NCI-H146 treated with DMSO at 0.1 percent for 48 hours (cell line): Measurements from ENCODE around the gene GUSB.
"Not testable (repeated sequence)": the region's sequence is repeated elsewhere in the genome, so short reads cannot be mapped to it uniquely, and the experiment has no call there.

ENCODE experiments used
- DNase-seq: peaks from one replicate; lab custom pipeline; 2025; ENCODE audit not compliant: unreplicated experiment; lab: John Stamatoyannopoulos, UW

The GUSB gene

DNA sequence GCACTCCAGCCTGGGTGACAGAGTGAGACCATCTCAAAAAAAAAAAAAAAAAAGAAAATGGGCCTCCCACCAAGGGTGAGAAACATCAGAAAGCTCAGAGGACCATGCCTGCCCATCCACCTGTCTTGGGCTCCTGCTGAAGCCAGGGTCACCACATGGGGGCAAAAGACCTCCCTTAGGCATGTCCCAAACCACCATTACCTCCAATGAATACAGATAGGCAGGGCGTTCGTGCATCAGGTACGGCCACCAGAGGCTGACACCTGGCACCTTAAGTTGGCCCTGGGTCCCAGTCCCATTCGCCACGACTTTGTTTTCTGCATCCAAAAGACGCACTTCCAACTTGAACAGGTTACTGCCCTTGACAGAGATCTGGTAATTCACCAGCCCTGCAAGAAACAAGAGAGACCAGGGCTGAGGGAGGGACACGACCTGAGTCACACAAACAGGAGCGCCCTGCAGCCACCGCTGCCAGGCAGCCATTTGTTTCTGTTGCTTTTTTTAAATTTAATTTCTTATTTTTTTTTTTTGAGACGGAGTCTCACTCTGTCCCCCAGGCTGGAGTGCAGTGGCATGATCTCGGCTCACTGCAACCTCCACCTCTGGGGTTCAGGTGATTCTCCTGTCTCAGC lies 6.1 kb downstream of the GUSB start:
- no peak for DNase-seq

DNA sequence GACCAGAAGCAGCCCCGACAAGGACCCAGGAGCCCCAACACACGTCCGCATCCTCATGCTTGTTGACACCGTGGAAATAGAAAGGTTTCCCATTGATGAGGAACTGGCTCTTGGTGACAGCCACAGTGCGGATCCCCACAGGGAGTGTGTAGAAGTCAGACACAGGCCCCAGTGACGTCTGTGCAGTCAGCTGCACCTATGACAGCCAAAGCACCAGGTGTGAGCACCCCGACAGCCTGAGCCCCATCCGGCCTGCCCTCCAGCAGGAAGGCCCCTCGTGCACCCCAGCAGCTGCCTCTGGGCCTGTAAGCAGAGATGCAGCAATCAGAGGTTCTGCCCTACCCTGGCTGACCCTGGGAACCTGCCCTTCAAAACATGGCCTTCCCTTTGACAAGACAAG lies 7.1 kb downstream of the GUSB start:
- no peak for DNase-seq

DNA sequence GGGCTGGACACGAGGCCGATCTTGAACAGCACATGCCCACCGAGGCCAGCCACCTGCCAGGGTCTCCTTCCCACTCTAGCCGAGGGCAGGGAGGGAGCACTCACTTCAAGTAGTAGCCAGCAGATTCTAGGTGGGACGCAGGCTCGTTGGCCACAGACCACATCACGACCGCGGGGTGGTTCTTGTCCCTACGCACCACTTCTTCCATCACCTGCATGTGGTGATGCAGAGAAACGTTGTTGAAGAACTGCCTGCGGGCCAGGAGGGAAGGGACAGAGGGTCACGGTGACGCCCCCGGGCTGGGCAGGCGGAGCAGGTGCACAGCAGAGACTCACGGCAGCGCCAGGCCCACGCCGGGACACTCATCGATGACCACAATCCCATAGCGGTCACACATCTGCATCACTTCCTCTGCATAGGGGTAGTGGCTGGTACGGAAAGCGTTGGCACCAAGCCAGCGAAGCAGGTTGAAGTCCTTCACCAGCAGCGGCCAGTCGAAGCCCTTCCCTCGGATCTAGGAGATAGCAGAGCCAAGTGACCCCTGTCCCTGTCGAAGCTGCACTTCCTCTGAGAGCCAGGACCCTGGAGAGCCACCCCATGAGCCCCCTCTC lies 7.7 kb downstream of the GUSB start:
- no peak for DNase-seq

GRCh38 chr7:65972976-65973375 lies 9.0 kb downstream of the GUSB start:
- no peak for DNase-seq

- no peak for DNase-seq
Observed at GRCh38 chr7:65971021-65971420, 11.0 kb downstream of the GUSB start.

- DNase-seq, result no peak
Observed at GRCh38 chr7:65968256-65969185, 13.5 kb downstream of the GUSB start.

DNA sequence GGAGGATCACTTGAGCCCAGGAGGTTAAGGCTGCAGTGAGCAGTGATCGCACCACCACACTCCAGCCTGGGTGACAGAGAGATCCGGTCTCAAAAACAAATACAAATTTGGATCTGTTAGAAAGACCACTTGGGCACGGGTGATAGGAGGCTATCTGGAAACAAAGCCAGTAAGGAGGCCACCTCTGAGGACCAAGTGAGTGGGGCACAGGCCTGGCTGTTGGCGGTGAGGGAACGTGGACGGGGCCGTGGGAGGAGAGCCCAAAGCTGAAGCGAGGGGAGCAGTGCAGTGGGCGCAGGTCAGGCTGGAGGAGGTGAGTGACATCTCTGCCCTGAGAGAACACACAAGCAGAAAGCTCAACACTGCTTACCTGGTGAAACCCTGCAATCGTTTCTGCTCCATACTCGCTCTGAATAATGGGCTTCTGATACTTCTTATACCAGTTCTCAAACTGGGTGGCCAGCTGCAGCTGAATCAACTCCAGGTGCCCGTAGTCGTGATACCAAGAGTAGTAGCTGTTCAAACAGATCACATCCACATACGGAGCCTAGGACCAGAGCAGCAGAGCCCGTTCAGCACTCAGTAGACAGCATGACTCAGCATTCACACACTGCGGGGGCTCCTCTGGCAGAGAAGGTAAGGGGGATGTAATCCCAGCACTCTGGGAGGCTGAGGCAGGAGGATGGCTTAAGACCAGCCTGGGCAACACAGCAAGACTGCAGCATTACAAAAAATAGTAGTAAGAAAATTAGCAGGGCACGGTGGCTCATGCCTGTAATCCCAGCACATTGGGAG lies 14.5 kb downstream of the GUSB start:
- no peak for DNase-seq

DNA sequence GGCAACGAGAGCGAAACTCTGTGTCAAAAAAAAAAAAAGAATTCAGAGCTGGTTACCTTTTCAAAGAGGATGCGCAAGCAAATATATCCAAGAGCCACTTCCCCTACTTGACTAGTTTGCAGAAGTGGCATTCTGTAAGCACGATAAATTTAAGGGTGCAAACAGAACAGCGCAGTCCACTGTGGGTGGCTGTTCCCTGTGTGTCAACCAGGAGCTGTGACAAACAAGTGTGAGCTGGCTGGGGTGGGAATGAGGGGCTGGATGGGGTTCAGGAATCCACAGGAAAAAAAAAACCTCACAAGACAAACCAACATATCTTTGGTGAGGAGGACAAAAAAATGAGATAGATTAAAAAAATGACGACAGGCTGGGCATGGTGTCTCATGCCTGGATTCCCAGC lies 15.9 kb downstream of the GUSB start:
- no peak for DNase-seq

GRCh38 chr7:65964671-65965070 lies 17.3 kb downstream of the GUSB start:
- DNase-seq, result not testable (repeated sequence)

- no peak for DNase-seq
Observed at GRCh38 chr7:65962033-65962432, 20.0 kb downstream of the GUSB start.

DNA sequence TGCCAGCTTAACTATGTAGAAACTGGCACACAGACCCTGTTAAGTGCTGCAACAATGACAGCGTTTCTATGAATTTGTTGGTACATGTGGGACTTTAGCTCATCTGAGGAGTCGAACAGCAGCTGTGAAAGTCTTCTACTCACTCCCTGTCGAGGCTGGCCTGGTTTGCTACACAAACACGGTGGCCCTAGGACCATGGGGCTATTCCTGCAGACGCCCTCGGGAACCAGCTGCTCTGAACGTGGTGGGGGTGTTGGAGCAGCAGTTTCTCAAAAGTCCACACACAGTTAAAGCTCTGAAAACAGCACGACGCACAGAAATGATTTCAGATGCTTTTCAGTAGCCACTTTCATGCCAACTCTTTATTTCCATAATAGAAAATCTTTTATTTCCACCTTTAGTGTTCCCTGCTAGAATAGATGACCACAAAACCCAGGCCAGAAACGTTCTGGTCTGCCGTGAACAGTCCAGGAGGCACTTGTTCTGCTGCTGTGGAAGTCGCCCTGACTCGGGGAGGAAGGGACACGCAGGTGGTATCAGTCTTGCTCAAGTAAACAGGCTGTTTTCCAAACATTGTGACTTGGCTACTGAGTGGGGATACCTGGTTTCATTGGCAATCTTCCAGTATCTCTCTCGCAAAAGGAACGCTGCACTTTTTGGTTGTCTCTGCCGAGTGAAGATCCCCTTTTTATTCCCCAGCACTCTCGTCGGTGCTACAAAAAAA lies 21.5 kb downstream of the GUSB start:
- no peak for DNase-seq

GRCh38 chr7:65955718-65956117 lies 26.3 kb downstream of the GUSB start:
- DNase-seq, result no peak

DNA sequence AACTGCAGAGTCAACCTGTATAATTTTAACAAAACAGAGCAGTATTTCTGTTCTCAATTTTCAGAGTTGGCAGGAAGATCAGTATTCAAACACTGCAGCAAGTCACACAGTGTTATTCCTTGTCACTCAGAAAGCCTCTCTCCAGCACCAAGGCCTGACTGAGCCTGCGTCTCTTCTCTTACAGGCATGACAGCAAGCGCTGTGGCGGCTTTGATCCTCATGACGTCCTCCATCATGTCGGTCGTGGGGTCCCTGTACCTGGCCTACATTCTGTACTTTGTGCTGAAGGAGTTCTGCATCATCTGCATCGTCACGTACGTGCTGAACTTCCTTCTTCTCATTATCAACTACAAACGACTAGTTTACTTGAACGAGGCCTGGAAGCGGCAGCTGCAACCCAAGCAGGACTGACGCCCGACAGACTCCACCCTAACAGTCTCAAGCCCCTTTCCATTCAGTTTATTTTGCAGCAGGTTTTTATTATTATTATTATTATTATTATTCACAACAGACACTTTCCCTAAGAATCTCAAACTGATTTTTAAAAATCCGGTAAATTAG lies 28.0 kb downstream of the GUSB start:
- no peak for DNase-seq

- DNase-seq, result no peak
Observed at GRCh38 chr7:65953001-65953720, 28.9 kb downstream of the GUSB start.

- DNase-seq, result no peak
Observed at GRCh38 chr7:65951837-65952578, 30.0 kb downstream of the GUSB start.

- DNase-seq, result no peak
Observed at GRCh38 chr7:65946904-65947303, 35.1 kb downstream of the GUSB start.

- not testable (repeated sequence) for DNase-seq
Observed at GRCh38 chr7:65945787-65946186, 36.2 kb downstream of the GUSB start.

DNA sequence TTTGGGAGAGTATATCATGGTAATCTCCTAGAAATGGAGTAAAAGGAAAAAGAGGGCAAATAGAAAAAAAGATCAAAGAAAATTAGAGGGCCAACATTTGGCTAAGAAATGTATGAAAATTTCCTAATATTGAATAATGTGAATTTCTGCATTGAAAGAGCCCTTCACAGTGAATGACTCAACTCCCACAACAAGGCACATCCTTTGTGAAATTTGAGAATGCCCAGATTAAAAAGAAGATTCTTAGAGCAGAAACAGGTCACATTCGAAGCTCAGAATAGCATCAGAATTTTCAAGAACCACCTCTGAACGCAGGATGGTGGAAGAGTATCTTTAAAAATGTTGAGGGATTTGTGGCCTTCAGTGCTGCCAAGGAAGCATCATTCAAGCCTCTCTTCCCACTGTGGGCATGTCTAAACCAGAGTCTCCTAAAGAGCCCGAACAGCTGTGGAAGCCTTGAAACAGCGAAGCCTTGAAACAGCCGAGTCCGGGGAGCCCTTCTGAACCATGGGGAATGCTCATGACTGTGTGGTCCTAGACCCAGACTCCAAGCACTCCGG lies 43.6 kb downstream of the GUSB start:
- no peak for DNase-seq

DNA sequence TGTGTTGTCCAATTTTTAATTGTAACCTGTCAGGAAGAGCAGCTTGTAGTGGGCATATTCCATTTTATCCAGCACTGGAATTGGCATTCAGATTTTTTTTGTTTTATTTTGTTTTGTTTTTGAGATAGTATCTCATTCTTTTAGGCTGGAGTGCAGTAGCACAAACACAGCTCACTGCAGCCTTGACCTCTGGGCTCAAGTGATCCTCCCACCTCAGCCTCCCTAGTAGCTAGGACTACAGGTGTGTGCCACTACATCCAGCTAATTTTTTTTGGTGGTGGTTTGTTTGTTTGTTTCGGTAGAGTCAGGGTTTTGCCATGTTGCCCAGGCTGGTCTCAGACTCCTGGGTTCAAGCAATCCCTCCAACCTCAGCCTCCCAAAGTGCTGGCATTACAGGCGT lies 44.7 kb downstream of the GUSB start:
- no peak for DNase-seq
